HEK293 (cell line): ENCODE data around the gene PPARA.

Experiments used
- CTCF ChIP-seq: fragments of 450-650 bp; formaldehyde crosslinking; IDR thresholded peaks from 2 replicates; pipeline ENCODE4 v1.5.1; 2016; ENCODE audit warnings: missing biosample characterization, missing genetic modification characterization
- ZBTB49 ChIP-seq: fragments of 450-650 bp; formaldehyde crosslinking; IDR thresholded peaks from 2 replicates; pipeline ENCODE4 v1.5.1; 2016; ENCODE audit warnings: missing biosample characterization, missing genetic modification characterization, low read depth
- ZNF132 ChIP-seq: fragments of 450-650 bp; formaldehyde crosslinking; IDR thresholded peaks from 2 replicates; pipeline ENCODE4 v1.5.1; 2017; ENCODE audit warnings: missing biosample characterization, missing genetic modification characterization, borderline replicate concordance
- ZNF175 ChIP-seq: fragments of 450-650 bp; formaldehyde crosslinking; IDR thresholded peaks from 2 replicates; pipeline ENCODE4 v1.5.1; 2016; ENCODE audit warnings: missing biosample characterization, missing genetic modification characterization
- ZNF239 ChIP-seq: fragments of 450-650 bp; formaldehyde crosslinking; IDR thresholded peaks from 2 replicates; pipeline ENCODE4 v1.5.1; 2016; ENCODE audit warnings: missing biosample characterization, missing genetic modification characterization
- ZNF24 ChIP-seq: fragments of 450-650 bp; formaldehyde crosslinking; IDR thresholded peaks from 2 replicates; pipeline ENCODE4 v1.5.1; 2016; ENCODE audit warnings: missing biosample characterization, missing genetic modification characterization
- ZNF311 ChIP-seq: fragments of 450-650 bp; formaldehyde crosslinking; IDR thresholded peaks from 2 replicates; pipeline ENCODE4 v1.5.1; 2017; ENCODE audit warnings: missing biosample characterization, missing genetic modification characterization, borderline replicate concordance
- ZNF558 ChIP-seq: fragments of 450-650 bp; formaldehyde crosslinking; IDR thresholded peaks from 2 replicates; pipeline ENCODE4 v1.5.1; 2016; ENCODE audit warnings: missing biosample characterization, missing genetic modification characterization

GRCh38 chr22:46104170-46104880 lies 46.0 kb upstream of the PPARA start:
- no peak for TF ChIP-seq ZNF558
- no peak for TF ChIP-seq CTCF (tag by site-specific recombination)
- TF ChIP-seq ZNF175 (tag by site-specific recombination) = no peak
- TF ChIP-seq ZNF239 (tag by site-specific recombination) = no peak
- no peak for TF ChIP-seq ZNF132 (tag by site-specific recombination)
- no peak for TF ChIP-seq ZNF24 (tag by site-specific recombination)
- no peak for TF ChIP-seq ZNF311 (tag by site-specific recombination)
- no peak for TF ChIP-seq ZBTB49
